ENCODE data around the gene INO80D.
"Not testable (repeated sequence)": the region's sequence is repeated elsewhere in the genome, so short reads cannot be mapped to it uniquely, and the experiment has no call there.

The INO80D gene

GRCh38 chr2:205990104-205990503, 95.9 kb downstream of the INO80D start:
- TF ChIP-seq SNAI2 (CRISPR knock-in tag; IDR thresholded peaks at IDR 0.05) (no peak), ZNF70 (CRISPR knock-in tag; IDR thresholded peaks at IDR 0.05) (no peak), POU6F1 (CRISPR knock-in tag; IDR thresholded peaks at IDR 0.05; ENCODE audit: borderline replicate concordance, low read depth) (no peak), ZFP3 (CRISPR knock-in tag; IDR thresholded peaks at IDR 0.05) (no peak), GLIS3 (CRISPR knock-in tag; IDR thresholded peaks at IDR 0.05) (no peak), CSRNP3 (CRISPR knock-in tag; IDR thresholded peaks at IDR 0.05) (no peak), ESRRG (CRISPR knock-in tag; IDR thresholded peaks at IDR 0.05) (no peak), ZFP30 (CRISPR knock-in tag; IDR thresholded peaks at IDR 0.05) (no peak), ARNTL (CRISPR knock-in tag; IDR thresholded peaks at IDR 0.05; ENCODE audit: borderline replicate concordance, low read depth) (no peak), ZNF8 (CRISPR knock-in tag; IDR thresholded peaks at IDR 0.05) (no peak), TSHZ2 (CRISPR knock-in tag; IDR thresholded peaks at IDR 0.05) (no peak), CREB5 (CRISPR knock-in tag; IDR thresholded peaks at IDR 0.05; ENCODE audit: low read depth) (no peak)
- no peak for ATAC-seq

GRCh38 chr2:205989271-205990071, 96.5 kb downstream of the INO80D start:
- no peak for ATAC-seq
- TF ChIP-seq ZFP30 (CRISPR knock-in tag; IDR thresholded peaks at IDR 0.05) (no peak), TOX (CRISPR knock-in tag; IDR thresholded peaks at IDR 0.05; ENCODE audit: borderline replicate concordance) (no peak), GLIS3 (CRISPR knock-in tag; IDR thresholded peaks at IDR 0.05) (no peak), TCF4 (CRISPR knock-in tag; IDR thresholded peaks at IDR 0.05; ENCODE audit: borderline replicate concordance) (no peak), PATZ1 (CRISPR knock-in tag; IDR thresholded peaks at IDR 0.05; ENCODE audit: borderline replicate concordance) (no peak), CSRNP3 (CRISPR knock-in tag; IDR thresholded peaks at IDR 0.05) (no peak), ZFP3 (CRISPR knock-in tag; IDR thresholded peaks at IDR 0.05) (no peak), BACH2 (CRISPR knock-in tag; IDR thresholded peaks at IDR 0.05; ENCODE audit: borderline replicate concordance) (no peak), ZNF8 (CRISPR knock-in tag; IDR thresholded peaks at IDR 0.05) (no peak), ARNTL (CRISPR knock-in tag; IDR thresholded peaks at IDR 0.05; ENCODE audit: borderline replicate concordance, low read depth) (no peak), CREB5 (CRISPR knock-in tag; IDR thresholded peaks at IDR 0.05; ENCODE audit: low read depth) (no peak), SNAI2 (CRISPR knock-in tag; IDR thresholded peaks at IDR 0.05) (no peak)

- ATAC-seq = not testable (repeated sequence)
These were observed 97.3 kb downstream of the INO80D start for GRCh38 chr2:205988681-205989080.

Data from SK-N-SH treated with all-trans-retinoic acid at 6 μM for 48 hours (cell line).